Measurements from ENCODE around the gene GALNT2. TPM values are rescaled to one million over a fixed set of nuclear protein-coding genes. Genes with fewer than 3 reads are reported as not detected.
A peak's percentile ranks its signal among the peaks of the same experiment; 100 is the strongest.

The GALNT2 gene
- total and polyA plus RNA-seq, 9 of the 15 experiments (the other 6 are each of a cell fraction or from before 2014, with no cell fraction given) = 1.6 to 106 (median 51.9) TPM

DNA sequence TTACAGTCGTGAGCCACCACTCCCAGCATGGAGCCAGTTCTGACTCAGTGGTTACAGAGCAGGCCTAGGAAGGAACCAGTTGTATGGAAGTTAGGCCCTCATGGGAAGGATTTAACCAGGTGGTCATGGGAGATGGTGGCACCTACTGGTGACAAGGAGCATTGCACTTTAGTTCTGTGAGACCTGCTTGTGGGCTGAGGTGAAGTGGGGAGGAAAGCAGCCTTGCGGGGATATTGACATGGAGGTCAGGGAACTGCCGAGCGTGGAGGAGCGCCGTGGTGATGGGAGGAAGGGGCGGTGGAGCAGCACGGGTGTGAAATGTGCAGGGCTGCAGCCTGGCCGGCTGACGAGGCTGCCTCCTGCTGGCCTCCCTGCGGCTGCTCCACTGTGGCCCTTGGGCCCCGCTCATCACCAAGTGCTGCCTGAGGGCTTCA, 100.4 kb downstream of the GALNT2 start (continued):
- TF ChIP-seq, protein P1, sequence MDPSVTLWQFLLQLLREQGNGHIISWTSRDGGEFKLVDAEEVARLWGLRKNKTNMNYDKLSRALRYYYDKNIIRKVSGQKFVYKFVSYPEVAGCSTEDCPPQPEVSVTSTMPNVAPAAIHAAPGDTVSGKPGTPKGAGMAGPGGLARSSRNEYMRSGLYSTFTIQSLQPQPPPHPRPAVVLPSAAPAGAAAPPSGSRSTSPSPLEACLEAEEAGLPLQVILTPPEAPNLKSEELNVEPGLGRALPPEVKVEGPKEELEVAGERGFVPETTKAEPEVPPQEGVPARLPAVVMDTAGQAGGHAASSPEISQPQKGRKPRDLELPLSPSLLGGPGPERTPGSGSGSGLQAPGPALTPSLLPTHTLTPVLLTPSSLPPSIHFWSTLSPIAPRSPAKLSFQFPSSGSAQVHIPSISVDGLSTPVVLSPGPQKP (CRISPR knock-in tag; IDR thresholded peaks at IDR 0.05) = no peak
- no peak for TF ChIP-seq NCOA4 (IDR thresholded peaks at IDR 0.05; ENCODE audit: partially characterized antibody)
- TF ChIP-seq, protein P2, sequence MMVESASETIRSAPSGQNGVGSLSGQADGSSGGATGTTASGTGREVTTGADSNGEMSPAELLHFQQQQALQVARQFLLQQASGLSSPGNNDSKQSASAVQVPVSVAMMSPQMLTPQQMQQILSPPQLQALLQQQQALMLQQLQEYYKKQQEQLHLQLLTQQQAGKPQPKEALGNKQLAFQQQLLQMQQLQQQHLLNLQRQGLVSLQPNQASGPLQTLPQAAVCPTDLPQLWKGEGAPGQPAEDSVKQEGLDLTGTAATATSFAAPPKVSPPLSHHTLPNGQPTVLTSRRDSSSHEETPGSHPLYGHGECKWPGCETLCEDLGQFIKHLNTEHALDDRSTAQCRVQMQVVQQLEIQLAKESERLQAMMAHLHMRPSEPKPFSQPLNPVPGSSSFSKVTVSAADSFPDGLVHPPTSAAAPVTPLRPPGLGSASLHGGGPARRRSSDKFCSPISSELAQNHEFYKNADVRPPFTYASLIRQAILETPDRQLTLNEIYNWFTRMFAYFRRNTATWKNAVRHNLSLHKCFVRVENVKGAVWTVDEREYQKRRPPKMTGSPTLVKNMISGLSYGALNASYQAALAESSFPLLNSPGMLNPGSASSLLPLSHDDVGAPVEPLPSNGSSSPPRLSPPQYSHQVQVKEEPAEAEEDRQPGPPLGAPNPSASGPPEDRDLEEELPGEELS (CRISPR knock-in tag; IDR thresholded peaks at IDR 0.05; ENCODE audit: borderline replicate concordance) = no peak
- TF ChIP-seq, protein P3, sequence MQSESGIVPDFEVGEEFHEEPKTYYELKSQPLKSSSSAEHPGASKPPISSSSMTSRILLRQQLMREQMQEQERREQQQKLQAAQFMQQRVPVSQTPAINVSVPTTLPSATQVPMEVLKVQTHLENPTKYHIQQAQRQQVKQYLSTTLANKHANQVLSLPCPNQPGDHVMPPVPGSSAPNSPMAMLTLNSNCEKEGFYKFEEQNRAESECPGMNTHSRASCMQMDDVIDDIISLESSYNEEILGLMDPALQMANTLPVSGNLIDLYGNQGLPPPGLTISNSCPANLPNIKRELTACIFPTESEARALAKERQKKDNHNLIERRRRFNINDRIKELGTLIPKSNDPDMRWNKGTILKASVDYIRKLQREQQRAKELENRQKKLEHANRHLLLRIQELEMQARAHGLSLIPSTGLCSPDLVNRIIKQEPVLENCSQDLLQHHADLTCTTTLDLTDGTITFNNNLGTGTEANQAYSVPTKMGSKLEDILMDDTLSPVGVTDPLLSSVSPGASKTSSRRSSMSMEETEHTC (IDR thresholded peaks at IDR 0.05) = no peak
- no peak for TF ChIP-seq HDAC8 (tag; IDR thresholded peaks at IDR 0.05)
- no peak for TF ChIP-seq BCL6 (CRISPR knock-in tag; IDR thresholded peaks at IDR 0.05)
- TF ChIP-seq FOXA3 (CRISPR knock-in tag; conservative IDR thresholded peaks at IDR 0.05 in 1 of 2, IDR thresholded peaks at IDR 0.05 in 1 of 2) = 0 out of 4 replicates have a peak, but pooled peaks of 1 of the 2 experiments have one; percentile 66
- peak; percentile 98 for TF ChIP-seq TRIM28 (IDR thresholded peaks at IDR 0.05)
- peak; percentile 89; the same call in 1 of the 2 replicates for TF ChIP-seq ARID2 (IDR thresholded peaks at IDR 0.05)
- TF ChIP-seq ZNF445 (CRISPR knock-in tag; IDR thresholded peaks at IDR 0.05; ENCODE audit: low read depth) = no peak
- TF ChIP-seq ZNF76 (CRISPR knock-in tag; IDR thresholded peaks at IDR 0.05; ENCODE audit: borderline replicate concordance) = 0 out of 2 replicates have a peak, but pooled peaks have one; percentile 31
- peak; percentile 94 for TF ChIP-seq CC2D1A (IDR thresholded peaks at IDR 0.05)
- peak; percentile 85; the same call in 1 of the 2 replicates for TF ChIP-seq HLTF (IDR thresholded peaks at IDR 0.05)
- TF ChIP-seq TEAD1 (CRISPR knock-in tag; IDR thresholded peaks at IDR 0.05) = no peak
- TF ChIP-seq, protein P4, sequence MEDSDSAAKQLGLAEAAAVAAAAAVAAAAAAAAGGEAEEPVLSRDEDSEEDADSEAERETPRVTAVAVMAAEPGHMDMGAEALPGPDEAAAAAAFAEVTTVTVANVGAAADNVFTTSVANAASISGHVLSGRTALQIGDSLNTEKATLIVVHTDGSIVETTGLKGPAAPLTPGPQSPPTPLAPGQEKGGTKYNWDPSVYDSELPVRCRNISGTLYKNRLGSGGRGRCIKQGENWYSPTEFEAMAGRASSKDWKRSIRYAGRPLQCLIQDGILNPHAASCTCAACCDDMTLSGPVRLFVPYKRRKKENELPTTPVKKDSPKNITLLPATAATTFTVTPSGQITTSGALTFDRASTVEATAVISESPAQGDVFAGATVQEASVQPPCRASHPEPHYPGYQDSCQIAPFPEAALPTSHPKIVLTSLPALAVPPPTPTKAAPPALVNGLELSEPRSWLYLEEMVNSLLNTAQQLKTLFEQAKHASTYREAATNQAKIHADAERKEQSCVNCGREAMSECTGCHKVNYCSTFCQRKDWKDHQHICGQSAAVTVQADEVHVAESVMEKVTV (CRISPR knock-in tag; IDR thresholded peaks at IDR 0.05) = peak; percentile 72
- TF ChIP-seq, protein P5, sequence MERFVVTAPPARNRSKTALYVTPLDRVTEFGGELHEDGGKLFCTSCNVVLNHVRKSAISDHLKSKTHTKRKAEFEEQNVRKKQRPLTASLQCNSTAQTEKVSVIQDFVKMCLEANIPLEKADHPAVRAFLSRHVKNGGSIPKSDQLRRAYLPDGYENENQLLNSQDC (CRISPR knock-in tag; IDR thresholded peaks at IDR 0.05) = no peak
- no peak for TF ChIP-seq GATAD2B (IDR thresholded peaks at IDR 0.05; ENCODE audit: borderline replicate concordance)
- TF ChIP-seq, protein P6, sequence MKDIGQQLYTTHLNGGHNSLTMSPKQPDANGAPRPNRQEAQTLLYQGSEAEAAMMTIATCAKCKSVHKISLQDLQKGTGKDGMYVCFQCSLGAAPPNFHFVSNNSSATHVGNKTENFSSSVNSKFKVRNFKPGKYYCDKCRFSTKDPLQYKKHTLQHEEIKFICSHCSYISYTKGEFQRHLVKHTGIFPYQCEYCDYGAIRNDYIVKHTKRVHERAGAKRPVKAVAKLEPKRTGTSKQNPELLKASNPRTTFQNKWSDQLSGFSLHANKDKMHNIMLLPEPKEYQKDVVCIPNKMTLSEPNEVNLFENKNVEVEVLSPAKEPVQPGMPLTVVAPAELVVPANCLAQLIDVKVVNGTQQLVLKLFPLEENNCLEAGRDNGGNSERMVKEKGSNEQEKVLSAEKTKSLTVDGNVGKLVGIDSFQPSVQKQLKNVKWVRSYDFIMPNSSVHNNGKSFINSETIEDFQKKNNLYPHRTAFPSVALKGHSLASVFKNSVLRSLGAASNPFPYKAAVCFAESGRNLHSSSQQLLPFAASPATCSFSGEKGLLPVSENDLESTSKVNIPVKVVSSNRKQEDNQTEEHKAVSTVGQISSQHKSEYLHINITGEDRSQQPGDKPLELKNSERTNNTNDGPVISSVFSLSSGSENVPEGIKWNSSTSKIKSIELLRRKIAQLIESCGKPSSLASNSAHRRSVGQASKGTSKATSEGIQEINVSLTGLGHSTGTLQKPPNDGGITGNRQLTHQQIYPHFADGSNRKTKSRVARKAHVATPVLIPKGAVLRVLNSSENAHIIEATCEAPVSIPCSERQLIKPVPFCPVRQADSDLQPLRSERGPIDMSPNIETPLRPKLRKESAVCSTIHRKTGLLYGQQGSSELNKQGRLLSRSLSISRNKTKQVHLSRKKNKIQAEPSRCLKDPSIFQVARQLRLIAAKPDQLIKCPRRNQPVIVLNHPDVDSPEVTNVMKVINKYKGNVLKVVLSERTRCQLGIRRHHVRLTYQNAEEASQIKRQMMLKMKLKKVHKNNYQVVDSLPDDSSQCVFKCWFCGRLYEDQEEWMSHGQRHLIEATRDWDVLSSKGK (CRISPR knock-in tag; IDR thresholded peaks at IDR 0.05) = no peak

Measured in K562 (cell line).